SK-N-SH (cell line): ENCODE measurements around the gene IQSEC3.

Experiments
- CTCF ChIP-seq: fragments of 200-600 bp; sonication (generic); IDR thresholded peaks from 2 replicates; pipeline ENCODE4 v1.6.1; 2017; ENCODE audit warnings: antibody characterized with exemption, mild to moderate bottlenecking, moderate library complexity
- FOXM1 ChIP-seq: IDR thresholded peaks from 2 replicates; pipeline ENCODE4 v1.4.0; 2012; ENCODE audit warnings: low read depth, mild to moderate bottlenecking
- GABPA ChIP-seq: IDR thresholded peaks from 2 replicates; pipeline ENCODE4 v1.4.0; 2012; ENCODE audit warnings: low read depth, mild to moderate bottlenecking
- JUND ChIP-seq: IDR thresholded peaks from 2 replicates; pipeline ENCODE4 v1.4.0; 2012
- POLR2AphosphoS5 ChIP-seq: IDR thresholded peaks from 2 replicates; pipeline ENCODE4 v1.6.1; 2012; ENCODE audit warnings: low read depth, low read length
- SMC3 ChIP-seq: IDR thresholded peaks from 2 replicates; pipeline ENCODE4 v1.6.1; 2012; ENCODE audit warnings: low read depth, low read length, improper control_type of control experiment
- USF2 ChIP-seq: fragments of 150-350 bp; IDR thresholded peaks from 2 replicates; pipeline ENCODE4 v1.6.1; 2017; ENCODE audit warnings: antibody characterized with exemption, low read length, low read depth, borderline replicate concordance
- TF ChIP-seq, protein P1 (sequence below): IDR thresholded peaks from 2 replicates; pipeline ENCODE4 v1.6.1; 2012; ENCODE audit warnings: mild to moderate bottlenecking, low read depth, low read length, moderate library complexity
- TF ChIP-seq, protein P2 (sequence below): IDR thresholded peaks from 2 replicates; pipeline ENCODE4 v1.4.0; 2012; ENCODE audit warnings: low read depth, borderline replicate concordance

DNA sequence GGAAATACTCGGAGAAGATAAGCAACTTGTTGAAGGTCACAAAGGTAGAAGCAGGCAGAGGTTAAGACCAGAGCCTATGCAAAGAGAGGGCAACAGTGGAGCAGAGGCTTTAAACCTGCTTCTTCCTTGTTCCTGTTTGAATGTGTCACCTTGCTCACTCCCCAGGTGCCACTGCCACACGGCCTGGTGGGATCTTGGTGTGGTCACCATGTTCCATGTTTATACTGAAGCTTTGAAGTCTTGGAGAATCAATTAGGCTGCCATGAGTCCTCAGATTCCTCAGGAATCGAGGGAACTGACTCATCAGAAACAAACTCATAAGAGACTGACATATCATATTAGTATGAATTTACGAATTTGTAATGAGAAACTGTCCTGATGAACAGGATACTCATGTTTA is 46.8 kb downstream of the IQSEC3 start:
- TF ChIP-seq CTCF = no peak
- no peak for TF ChIP-seq GABPA
- TF ChIP-seq USF2 = no peak
- no peak for TF ChIP-seq SMC3
- TF ChIP-seq FOXM1 = no peak
- TF ChIP-seq, protein P1, sequence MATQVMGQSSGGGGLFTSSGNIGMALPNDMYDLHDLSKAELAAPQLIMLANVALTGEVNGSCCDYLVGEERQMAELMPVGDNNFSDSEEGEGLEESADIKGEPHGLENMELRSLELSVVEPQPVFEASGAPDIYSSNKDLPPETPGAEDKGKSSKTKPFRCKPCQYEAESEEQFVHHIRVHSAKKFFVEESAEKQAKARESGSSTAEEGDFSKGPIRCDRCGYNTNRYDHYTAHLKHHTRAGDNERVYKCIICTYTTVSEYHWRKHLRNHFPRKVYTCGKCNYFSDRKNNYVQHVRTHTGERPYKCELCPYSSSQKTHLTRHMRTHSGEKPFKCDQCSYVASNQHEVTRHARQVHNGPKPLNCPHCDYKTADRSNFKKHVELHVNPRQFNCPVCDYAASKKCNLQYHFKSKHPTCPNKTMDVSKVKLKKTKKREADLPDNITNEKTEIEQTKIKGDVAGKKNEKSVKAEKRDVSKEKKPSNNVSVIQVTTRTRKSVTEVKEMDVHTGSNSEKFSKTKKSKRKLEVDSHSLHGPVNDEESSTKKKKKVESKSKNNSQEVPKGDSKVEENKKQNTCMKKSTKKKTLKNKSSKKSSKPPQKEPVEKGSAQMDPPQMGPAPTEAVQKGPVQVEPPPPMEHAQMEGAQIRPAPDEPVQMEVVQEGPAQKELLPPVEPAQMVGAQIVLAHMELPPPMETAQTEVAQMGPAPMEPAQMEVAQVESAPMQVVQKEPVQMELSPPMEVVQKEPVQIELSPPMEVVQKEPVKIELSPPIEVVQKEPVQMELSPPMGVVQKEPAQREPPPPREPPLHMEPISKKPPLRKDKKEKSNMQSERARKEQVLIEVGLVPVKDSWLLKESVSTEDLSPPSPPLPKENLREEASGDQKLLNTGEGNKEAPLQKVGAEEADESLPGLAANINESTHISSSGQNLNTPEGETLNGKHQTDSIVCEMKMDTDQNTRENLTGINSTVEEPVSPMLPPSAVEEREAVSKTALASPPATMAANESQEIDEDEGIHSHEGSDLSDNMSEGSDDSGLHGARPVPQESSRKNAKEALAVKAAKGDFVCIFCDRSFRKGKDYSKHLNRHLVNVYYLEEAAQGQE = no peak
- no peak for TF ChIP-seq JUND
- TF ChIP-seq, protein P2, sequence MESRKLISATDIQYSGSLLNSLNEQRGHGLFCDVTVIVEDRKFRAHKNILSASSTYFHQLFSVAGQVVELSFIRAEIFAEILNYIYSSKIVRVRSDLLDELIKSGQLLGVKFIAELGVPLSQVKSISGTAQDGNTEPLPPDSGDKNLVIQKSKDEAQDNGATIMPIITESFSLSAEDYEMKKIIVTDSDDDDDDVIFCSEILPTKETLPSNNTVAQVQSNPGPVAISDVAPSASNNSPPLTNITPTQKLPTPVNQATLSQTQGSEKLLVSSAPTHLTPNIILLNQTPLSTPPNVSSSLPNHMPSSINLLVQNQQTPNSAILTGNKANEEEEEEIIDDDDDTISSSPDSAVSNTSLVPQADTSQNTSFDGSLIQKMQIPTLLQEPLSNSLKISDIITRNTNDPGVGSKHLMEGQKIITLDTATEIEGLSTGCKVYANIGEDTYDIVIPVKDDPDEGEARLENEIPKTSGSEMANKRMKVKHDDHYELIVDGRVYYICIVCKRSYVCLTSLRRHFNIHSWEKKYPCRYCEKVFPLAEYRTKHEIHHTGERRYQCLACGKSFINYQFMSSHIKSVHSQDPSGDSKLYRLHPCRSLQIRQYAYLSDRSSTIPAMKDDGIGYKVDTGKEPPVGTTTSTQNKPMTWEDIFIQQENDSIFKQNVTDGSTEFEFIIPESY = no peak
- no peak for TF ChIP-seq POLR2AphosphoS5
